HG03457 (cell line): ENCODE results near the gene CBFA2T2.
"Not testable (repeated sequence)": the region's sequence is repeated elsewhere in the genome, so short reads cannot be mapped to it uniquely, and the experiment has no call there.

ENCODE experiments used
- ATAC-seq: cut with Tn5 transposase; IDR thresholded peaks from one replicate; pipeline ENCODE4 v1.9.1; 2021; ENCODE audit warnings: moderate number of reproducible peaks; ENCODE audit not compliant: unreplicated experiment

Gene CBFA2T2

GRCh38 chr20:33612001-33612400 is 122.1 kb downstream of the CBFA2T2 start:
- ATAC-seq, result no peak

- ATAC-seq, result no peak
Measured at GRCh38 chr20:33621717-33622400, 132.0 kb downstream of the CBFA2T2 start.

GRCh38 chr20:33622705-33623365 is 132.9 kb downstream of the CBFA2T2 start:
- no peak for ATAC-seq

GRCh38 chr20:33624399-33624798 is 134.5 kb downstream of the CBFA2T2 start:
- ATAC-seq, result no peak

- no peak for ATAC-seq
Measured at GRCh38 chr20:33626190-33626589, 136.3 kb downstream of the CBFA2T2 start.

- ATAC-seq, result no peak
Measured at GRCh38 chr20:33627577-33628216, 137.8 kb downstream of the CBFA2T2 start.

GRCh38 chr20:33629533-33629932 is 139.6 kb downstream of the CBFA2T2 start:
- no peak for ATAC-seq

- ATAC-seq, result no peak
Measured at GRCh38 chr20:33629979-33630378, 140.1 kb downstream of the CBFA2T2 start.

- no peak for ATAC-seq
Measured at GRCh38 chr20:33630507-33630906, 140.6 kb downstream of the CBFA2T2 start.

GRCh38 chr20:33631910-33632309 is 142.0 kb downstream of the CBFA2T2 start:
- ATAC-seq, result not testable (repeated sequence)

- ATAC-seq, result no peak
Measured at GRCh38 chr20:33635341-33635740, 145.4 kb downstream of the CBFA2T2 start.

- no peak for ATAC-seq
Measured at GRCh38 chr20:33636776-33637175, 146.9 kb downstream of the CBFA2T2 start.

GRCh38 chr20:33640287-33640686 is 150.4 kb downstream of the CBFA2T2 start:
- ATAC-seq, result no peak

- ATAC-seq, result no peak
Measured at GRCh38 chr20:33644313-33645071, 154.6 kb downstream of the CBFA2T2 start.

GRCh38 chr20:33645072-33645358 is 155.1 kb downstream of the CBFA2T2 start:
- ATAC-seq, result no peak

GRCh38 chr20:33645396-33645795 is 155.5 kb downstream of the CBFA2T2 start:
- ATAC-seq, result no peak

- no peak for ATAC-seq
Measured at GRCh38 chr20:33646191-33646590, 156.3 kb downstream of the CBFA2T2 start.

- not testable (repeated sequence) for ATAC-seq
Measured at GRCh38 chr20:33646959-33647602, 157.2 kb downstream of the CBFA2T2 start.

GRCh38 chr20:33647603-33648395 is 157.9 kb downstream of the CBFA2T2 start:
- ATAC-seq, result no peak

- no peak for ATAC-seq
Measured at GRCh38 chr20:33648396-33649004, 158.6 kb downstream of the CBFA2T2 start.
